ENCODE results near the gene KCTD14.

DNA sequence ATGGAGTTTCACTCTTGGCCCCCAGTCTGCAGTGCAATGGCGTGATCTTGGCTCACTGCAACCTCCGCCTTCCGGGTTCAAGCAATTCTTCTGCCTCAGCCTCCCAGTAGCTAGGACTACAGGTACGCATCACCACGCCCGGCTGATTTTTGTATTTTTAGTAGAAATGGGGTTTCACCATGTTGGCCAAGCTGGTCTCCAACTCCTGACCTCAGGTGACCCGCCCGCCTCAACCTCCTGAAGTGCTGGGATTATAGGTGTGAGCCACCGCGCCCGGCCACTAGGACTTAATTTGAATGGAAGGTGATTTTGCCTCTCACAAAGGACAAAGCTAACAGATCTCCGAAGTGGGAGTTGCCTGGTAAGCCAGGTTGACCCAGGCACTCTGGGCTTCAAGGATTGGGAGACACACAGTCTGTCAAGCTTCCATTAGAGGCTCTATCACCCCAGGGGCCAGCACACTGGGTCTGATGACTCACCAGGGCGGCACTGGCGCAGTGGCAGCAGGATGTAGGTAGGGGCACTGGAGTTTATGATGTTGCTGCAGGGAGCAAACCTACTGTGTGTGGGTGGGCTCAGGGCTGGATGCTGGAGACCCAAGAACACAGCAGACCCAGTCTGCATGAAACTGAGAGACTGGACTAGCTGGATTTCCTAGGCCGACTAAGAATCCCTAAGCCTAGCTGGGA lies 17.8 kb upstream of the KCTD14 start:
- TF ChIP-seq, protein P1, sequence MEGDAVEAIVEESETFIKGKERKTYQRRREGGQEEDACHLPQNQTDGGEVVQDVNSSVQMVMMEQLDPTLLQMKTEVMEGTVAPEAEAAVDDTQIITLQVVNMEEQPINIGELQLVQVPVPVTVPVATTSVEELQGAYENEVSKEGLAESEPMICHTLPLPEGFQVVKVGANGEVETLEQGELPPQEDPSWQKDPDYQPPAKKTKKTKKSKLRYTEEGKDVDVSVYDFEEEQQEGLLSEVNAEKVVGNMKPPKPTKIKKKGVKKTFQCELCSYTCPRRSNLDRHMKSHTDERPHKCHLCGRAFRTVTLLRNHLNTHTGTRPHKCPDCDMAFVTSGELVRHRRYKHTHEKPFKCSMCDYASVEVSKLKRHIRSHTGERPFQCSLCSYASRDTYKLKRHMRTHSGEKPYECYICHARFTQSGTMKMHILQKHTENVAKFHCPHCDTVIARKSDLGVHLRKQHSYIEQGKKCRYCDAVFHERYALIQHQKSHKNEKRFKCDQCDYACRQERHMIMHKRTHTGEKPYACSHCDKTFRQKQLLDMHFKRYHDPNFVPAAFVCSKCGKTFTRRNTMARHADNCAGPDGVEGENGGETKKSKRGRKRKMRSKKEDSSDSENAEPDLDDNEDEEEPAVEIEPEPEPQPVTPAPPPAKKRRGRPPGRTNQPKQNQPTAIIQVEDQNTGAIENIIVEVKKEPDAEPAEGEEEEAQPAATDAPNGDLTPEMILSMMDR (IDR thresholded peaks at IDR 0.05): no peak
- no peak for TF ChIP-seq POLR2A (IDR thresholded peaks at IDR 0.05)
